HL-60/S4 treated with retinoic acid at 250 ng/mL for 4 days and 3 days (cell line): Measurements from ENCODE around the gene COL16A1.

Source experiments
- in situ Hi-C: fragments of 300-500 bp; cut with MboI; formaldehyde crosslinking; loops from 2 replicates; pipeline ENCODE4 v1.7.0; 2022; ENCODE audit warnings: low sequenced_read_pairs

COL16A1 gene

GRCh38 chr1:31614414-31615005, 89.3 kb downstream of the COL16A1 start:
- in situ Hi-C loops: no loop called here

- in situ Hi-C loops: no loop called here
Observed at GRCh38 chr1:31609514-31610118, 94.2 kb downstream of the COL16A1 start.

GRCh38 chr1:31607360-31607759, 96.5 kb downstream of the COL16A1 start:
- in situ Hi-C loops: no loop called here

- in situ Hi-C loops: no loop called here
Observed at GRCh38 chr1:31605908-31606427, 97.8 kb downstream of the COL16A1 start.
